ENCODE data around the gene SDCCAG8. TPM values are rescaled to one million over a fixed set of nuclear protein-coding genes. Genes with fewer than 3 reads are reported as not detected.

SDCCAG8 gene
- polyA plus RNA-seq, 2 of the 4 experiments (the other 2 are of a cell fraction) = 48.8 to 64.8 TPM

GRCh38 chr1:243301059-243301458, 45.2 kb downstream of the SDCCAG8 start:
- 96% methylated on average over 2 of the region's 2 CpGs for WGBS (ENCODE audit: missing lambda C conversion rate)
- TF ChIP-seq HMGXB4 (CRISPR knock-in tag; IDR thresholded peaks at IDR 0.05; ENCODE audit: borderline replicate concordance) = no peak
- no peak for TF ChIP-seq BHLHE40 (IDR thresholded peaks at IDR 0.05; ENCODE audit: low read depth, low read length)
- Histone ChIP-seq H3K27ac (no peak overlapping the region), H3K4me2 (no peak overlapping the region), H3K4me1 (0 out of 3 replicates have a peak, but pooled peaks cover 5% of the 10 kb centered on the region), H3K4me3 (no peak overlapping the region), H3K9me3 (peaks cover 7% of the 10 kb centered on the region; the same call in 2 of the 3 replicates)
- CTCF ChIA-PET = no interaction called here
- no peak for FAIRE-seq
- ATAC-seq = no peak
- DNase-seq (ENCODE audit: low read depth in 1 of 2, low spot score in 1 of 2) = no peak
- POLR2A ChIA-PET = no interaction called here

GRCh38 chr1:243311809-243312208, 56.0 kb downstream of the SDCCAG8 start:
- 88% methylated on average over 1 of the region's 1 CpG for WGBS (ENCODE audit: missing lambda C conversion rate)
- CTCF ChIA-PET = interaction anchor here (0.7 to 1.4 kb wide), 2 partner anchors 13 to 16 kb away, joined by 3 to 4 read pairs; no protein-coding TSS in a partner anchor

GRCh38 chr1:243312952-243313634, 57.3 kb downstream of the SDCCAG8 start:
- Histone ChIP-seq H3K9me3 (no peaks in the 10 kb centered on the region), H3K4me2 (no peak overlapping the region), H3K4me1 (no peaks in the 10 kb centered on the region), H3K4me3 (no peak overlapping the region), H3K27ac (no peak overlapping the region)
- POLR2A ChIA-PET = no interaction called here
- CTCF ChIA-PET = no interaction called here
- FAIRE-seq (no peak), DNase-seq (ENCODE audit: low read depth in 1 of 2, low spot score in 1 of 2) (no peak), ATAC-seq (no peak)
- TF ChIP-seq HDAC2 (IDR thresholded peaks at IDR 0.05) (no peak), HES2 (IDR thresholded peaks at IDR 0.05) (no peak), MAX (IDR thresholded peaks at IDR 0.05) (no peak)
- 87% methylated on average over 5 of the region's 5 CpGs for WGBS (ENCODE audit: missing lambda C conversion rate)

More at GRCh38 chr1:243311809-243312208, 56.0 kb downstream of the SDCCAG8 start:
- H3K4me1 ChIP-seq = no peaks in the 10 kb centered on the region
- H3K27ac ChIP-seq = no peak overlapping the region
- no peak overlapping the region for H3K4me3 ChIP-seq
- TF ChIP-seq ZC3H11A (IDR thresholded peaks at IDR 0.05) = no peak
- TF ChIP-seq ESRRA (IDR thresholded peaks at IDR 0.05; ENCODE audit: borderline replicate concordance, low read length) = no peak
- TF ChIP-seq TFCP2L1 (CRISPR knock-in tag; IDR thresholded peaks at IDR 0.05) = no peak
- no peak for TF ChIP-seq KDM1A (IDR thresholded peaks at IDR 0.05; ENCODE audit: low read depth)
- TF ChIP-seq CHD4 (IDR thresholded peaks at IDR 0.05; ENCODE audit: borderline replicate concordance) = no peak
- TF ChIP-seq NR3C1 (IDR thresholded peaks at IDR 0.05) = no peak
- TF ChIP-seq MAFK (IDR thresholded peaks at IDR 0.05; ENCODE audit: partially characterized antibody) = peak; percentile 97
- H3K4me2 ChIP-seq = no peak overlapping the region
- DNase-seq (ENCODE audit: low read depth in 1 of 2, low spot score in 1 of 2) (no peak), ATAC-seq (no peak), FAIRE-seq (no peak)
- POLR2A ChIA-PET = no interaction called here
- no peaks in the 10 kb centered on the region for H3K9me3 ChIP-seq

GRCh38 chr1:243313635-243314536, 58.0 kb downstream of the SDCCAG8 start:
- WGBS (ENCODE audit: missing lambda C conversion rate) = 86% methylated on average over 6 of the region's 6 CpGs
- Histone ChIP-seq H3K4me2 (no peak overlapping the region), H3K4me1 (no peaks in the 10 kb centered on the region), H3K9me3 (no peaks in the 10 kb centered on the region), H3K27ac (no peak overlapping the region), H3K4me3 (no peak overlapping the region)
- DNase-seq (ENCODE audit: low read depth in 1 of 2, low spot score in 1 of 2) = no peak
- FAIRE-seq = no peak
- ChIA-PET CTCF (no interaction called here), POLR2A (interaction anchor here (1.0 kb wide), 1 partner anchor 59 kb away, joined by 3 read pairs; the partner anchor contains the start of gene CEP170)
- TF ChIP-seq ZSCAN20 (CRISPR knock-in tag; IDR thresholded peaks at IDR 0.05) (no peak), NFE2L2 (conservative IDR thresholded peaks at IDR 0.05; ENCODE audit: low read length) (no peak), CBX2 (IDR thresholded peaks at IDR 0.05; ENCODE audit: borderline replicate concordance, low read depth) (no peak), FOSB (CRISPR knock-in tag; IDR thresholded peaks at IDR 0.05) (no peak), POLR2AphosphoS2 (conservative IDR thresholded peaks at IDR 0.05; ENCODE audit: low read length) (no peak), TFCP2L1 (CRISPR knock-in tag; IDR thresholded peaks at IDR 0.05) (no peak), TP53 (CRISPR knock-in tag; IDR thresholded peaks at IDR 0.05) (no peak), HDAC2 (IDR thresholded peaks at IDR 0.05) (no peak), JUNB (IDR thresholded peaks at IDR 0.05) (no peak), EHMT2 (IDR thresholded peaks at IDR 0.05; ENCODE audit: low read depth) (no peak), GATA3 (IDR thresholded peaks at IDR 0.05; ENCODE audit: borderline replicate concordance) (no peak), MAZ (IDR thresholded peaks at IDR 0.05; ENCODE audit: borderline replicate concordance, low read depth, low read length) (no peak), CHD4 (IDR thresholded peaks at IDR 0.05; ENCODE audit: borderline replicate concordance) (no peak), RNF2 (IDR thresholded peaks at IDR 0.05; ENCODE audit: borderline replicate concordance, low read depth) (no peak), ZC3H11A (IDR thresholded peaks at IDR 0.05) (no peak), CTCF (IDR thresholded peaks at IDR 0.05) (no peak), HOXA7 (CRISPR knock-in tag; IDR thresholded peaks at IDR 0.05) (no peak)
- ATAC-seq = no peak

All from A549 (cell line).